ENCODE measurements around the gene EIF4E3. TPM values are rescaled to one million over a fixed set of nuclear protein-coding genes. Genes with fewer than 3 reads are reported as not detected.

EIF4E3 gene
- total and polyA plus RNA-seq, 5 donors from 2014 or later = 27.8 to 101 (median 80.6) TPM

GRCh38 chr3:71754610-71755253 is 29.5 kb upstream of the EIF4E3 start:
- Mint-ChIP-seq H3K27ac (no peak overlapping the region), H3K27me3 (peaks cover 62% of the 10 kb centered on the region)

GRCh38 chr3:71753701-71754609 is 28.8 kb upstream of the EIF4E3 start, which contains the start of gene GPR27:
Gene GPR27 (plus strand): TSS chr3:71753855. CDS start chr3:71754050, 195 bp downstream.
- Histone ChIP-seq H3K9me3 (ENCODE audit: control insufficient read depth in 2 of 2, low read length in 2 of 2) (no peaks in the 10 kb centered on the region), H3K27me3 (ENCODE audit: control insufficient read depth, insufficient read depth, low read length) (peaks cover 31% of the 10 kb centered on the region), H3K4me3 (ENCODE audit: low read depth, low read length) (no peak within 1 kb of the TSS), H3K4me1 (ENCODE audit: control insufficient read depth, insufficient read depth, low read length, poor library complexity, severe bottlenecking) (peaks cover 6% of the 10 kb centered on the region), H3K27ac (ENCODE audit: insufficient read depth, low read length, poor library complexity, severe bottlenecking) (no peak within 1 kb of the TSS), H3K36me3 (ENCODE audit: control insufficient read depth, insufficient read depth, low read length) (no peaks in the 10 kb centered on the region)
- H3K4me3 Mint-ChIP-seq = peak within 1 kb of the TSS; percentile 64 to 86 (median 73)
- H3K36me3 Mint-ChIP-seq = no peaks in the 10 kb centered on the region
- ATAC-seq (ENCODE audit: low read depth in 2 of 2) (peak; percentile 22 to 61), DNase-seq (peak in 2 of 3 donors; percentile 14 to 21)
- H3K27me3 Mint-ChIP-seq = peaks cover 60% of the 10 kb centered on the region
- peaks cover 0 to 2% (median 0%) of the 10 kb centered on the region in 7 donors for H3K9me3 Mint-ChIP-seq
- H3K27ac Mint-ChIP-seq = no peak within 1 kb of the TSS
- peaks cover 0 to 18% (median 6%) of the 10 kb centered on the region in 4 donors for H3K4me1 Mint-ChIP-seq

More at GRCh38 chr3:71754610-71755253, 29.5 kb upstream of the EIF4E3 start:
- peaks cover 0 to 18% (median 6%) of the 10 kb centered on the region in 4 donors for H3K4me1 Mint-ChIP-seq
- no peaks in the 10 kb centered on the region for H3K9me3 ChIP-seq (ENCODE audit: control insufficient read depth in 2 of 2, low read length in 2 of 2)
- no peak overlapping the region for H3K27ac ChIP-seq (ENCODE audit: insufficient read depth, low read length, poor library complexity, severe bottlenecking)
- ATAC-seq (ENCODE audit: low read depth in 2 of 2) (peak in 1 of 2 donors; percentile 8), DNase-seq (no peak)
- H3K9me3 Mint-ChIP-seq = peaks cover 0 to 2% (median 0%) of the 10 kb centered on the region in 7 donors
- H3K4me3 ChIP-seq (ENCODE audit: low read depth, low read length) = no peak overlapping the region
- no peaks in the 10 kb centered on the region for H3K36me3 Mint-ChIP-seq
- H3K4me1 ChIP-seq (ENCODE audit: control insufficient read depth, insufficient read depth, low read length, poor library complexity, severe bottlenecking) = peaks cover 6% of the 10 kb centered on the region
- H3K27me3 ChIP-seq (ENCODE audit: control insufficient read depth, insufficient read depth, low read length) = peaks cover 31% of the 10 kb centered on the region
- no peaks in the 10 kb centered on the region for H3K36me3 ChIP-seq (ENCODE audit: control insufficient read depth, insufficient read depth, low read length)
- peak overlapping the region; percentile 65 to 82 (median 66) for H3K4me3 Mint-ChIP-seq

GRCh38 chr3:71752831-71753700 is 27.9 kb upstream of the EIF4E3 start:
- H3K4me3 ChIP-seq (ENCODE audit: low read depth, low read length) = no peak overlapping the region
- Mint-ChIP-seq H3K27me3 (peaks cover 60% of the 10 kb centered on the region), H3K4me3 (peak overlapping the region; percentile 64 to 86 (median 73)), H3K36me3 (no peaks in the 10 kb centered on the region), H3K27ac (no peak overlapping the region), H3K9me3 (peaks cover 0 to 6% (median 0%) of the 10 kb centered on the region in 7 donors), H3K4me1 (peaks cover 0 to 22% (median 6%) of the 10 kb centered on the region in 4 donors)
- peaks cover 6% of the 10 kb centered on the region for H3K4me1 ChIP-seq (ENCODE audit: control insufficient read depth, insufficient read depth, low read length, poor library complexity, severe bottlenecking)
- no peaks in the 10 kb centered on the region for H3K9me3 ChIP-seq (ENCODE audit: control insufficient read depth in 2 of 2, low read length in 2 of 2)
- H3K36me3 ChIP-seq (ENCODE audit: control insufficient read depth, insufficient read depth, low read length) = no peaks in the 10 kb centered on the region
- no peak for ATAC-seq (ENCODE audit: low read depth in 2 of 2)
- no peak for DNase-seq
- no peak overlapping the region for H3K27ac ChIP-seq (ENCODE audit: insufficient read depth, low read length, poor library complexity, severe bottlenecking)
- peaks cover 31% of the 10 kb centered on the region for H3K27me3 ChIP-seq (ENCODE audit: control insufficient read depth, insufficient read depth, low read length)

- Histone ChIP-seq H3K36me3 (ENCODE audit: control insufficient read depth, insufficient read depth, low read length) (no peaks in the 10 kb centered on the region), H3K4me1 (ENCODE audit: control insufficient read depth, insufficient read depth, low read length, poor library complexity, severe bottlenecking) (peaks cover 6% of the 10 kb centered on the region), H3K27ac (ENCODE audit: insufficient read depth, low read length, poor library complexity, severe bottlenecking) (no peak overlapping the region), H3K4me3 (ENCODE audit: low read depth, low read length) (no peak overlapping the region), H3K27me3 (ENCODE audit: control insufficient read depth, insufficient read depth, low read length) (peaks cover 31% of the 10 kb centered on the region), H3K9me3 (ENCODE audit: control insufficient read depth in 2 of 2, low read length in 2 of 2) (no peaks in the 10 kb centered on the region)
- ATAC-seq (ENCODE audit: low read depth in 2 of 2) (no peak), DNase-seq (no peak)
- H3K27me3 Mint-ChIP-seq = peaks cover 54% of the 10 kb centered on the region
- peak overlapping the region in 1 of 4 donors; percentile 6 for H3K4me3 Mint-ChIP-seq
- no peak overlapping the region for H3K27ac Mint-ChIP-seq
- no peaks in the 10 kb centered on the region for H3K36me3 Mint-ChIP-seq
- peaks cover 0 to 6% (median 0%) of the 10 kb centered on the region in 7 donors for H3K9me3 Mint-ChIP-seq
- H3K4me1 Mint-ChIP-seq = peaks cover 0 to 23% (median 6%) of the 10 kb centered on the region in 4 donors
These were observed 26.4 kb upstream of the EIF4E3 start for GRCh38 chr3:71751602-71752001.

GRCh38 chr3:71744738-71745137 is 19.5 kb upstream of the EIF4E3 start:
- Mint-ChIP-seq H3K27me3 (peaks cover 41% of the 10 kb centered on the region), H3K4me3 (no peak overlapping the region), H3K4me1 (peaks cover 0 to 5% (median 0%) of the 10 kb centered on the region in 4 donors), H3K27ac (no peak overlapping the region), H3K9me3 (peaks cover 6 to 38% (median 25%) of the 10 kb centered on the region in 7 donors), H3K36me3 (no peaks in the 10 kb centered on the region)
- Histone ChIP-seq H3K36me3 (ENCODE audit: control insufficient read depth, insufficient read depth, low read length) (no peaks in the 10 kb centered on the region), H3K4me1 (ENCODE audit: control insufficient read depth, insufficient read depth, low read length, poor library complexity, severe bottlenecking) (no peaks in the 10 kb centered on the region), H3K27ac (ENCODE audit: insufficient read depth, low read length, poor library complexity, severe bottlenecking) (no peak overlapping the region), H3K4me3 (ENCODE audit: low read depth, low read length) (no peak overlapping the region), H3K27me3 (ENCODE audit: control insufficient read depth, insufficient read depth, low read length) (peaks cover 3% of the 10 kb centered on the region), H3K9me3 (ENCODE audit: control insufficient read depth in 2 of 2, low read length in 2 of 2) (peaks cover 31 to 34% of the 10 kb centered on the region in 2 experiments)
- DNase-seq (no peak), ATAC-seq (ENCODE audit: low read depth in 2 of 2) (no peak)

GRCh38 chr3:71742621-71743020 is 17.4 kb upstream of the EIF4E3 start:
- Mint-ChIP-seq H3K9me3 (peaks cover 9 to 41% (median 28%) of the 10 kb centered on the region in 7 donors), H3K4me3 (no peak overlapping the region), H3K27ac (no peak overlapping the region), H3K27me3 (peaks cover 48% of the 10 kb centered on the region), H3K36me3 (no peaks in the 10 kb centered on the region), H3K4me1 (no peaks in the 10 kb centered on the region)
- DNase-seq = no peak
- Histone ChIP-seq H3K27ac (ENCODE audit: insufficient read depth, low read length, poor library complexity, severe bottlenecking) (no peak overlapping the region), H3K4me1 (ENCODE audit: control insufficient read depth, insufficient read depth, low read length, poor library complexity, severe bottlenecking) (no peaks in the 10 kb centered on the region), H3K27me3 (ENCODE audit: control insufficient read depth, insufficient read depth, low read length) (peaks cover 11% of the 10 kb centered on the region), H3K4me3 (ENCODE audit: low read depth, low read length) (no peak overlapping the region), H3K9me3 (ENCODE audit: control insufficient read depth in 2 of 2, low read length in 2 of 2) (peaks cover 32 to 38% of the 10 kb centered on the region in 2 experiments), H3K36me3 (ENCODE audit: control insufficient read depth, insufficient read depth, low read length) (no peaks in the 10 kb centered on the region)
- no peak for ATAC-seq (ENCODE audit: low read depth in 2 of 2)

GRCh38 chr3:71734881-71735280 is 9.7 kb upstream of the EIF4E3 start:
- Mint-ChIP-seq H3K27ac (no peak overlapping the region), H3K4me3 (no peak overlapping the region), H3K9me3 (peaks cover 0 to 14% (median 6%) of the 10 kb centered on the region in 7 donors), H3K36me3 (peaks cover 5% of the 10 kb centered on the region), H3K27me3 (peaks cover 24% of the 10 kb centered on the region), H3K4me1 (peaks cover 0 to 14% (median 7%) of the 10 kb centered on the region in 4 donors)
- no peak overlapping the region for H3K4me3 ChIP-seq (ENCODE audit: low read depth, low read length)
- peaks cover 4 to 5% of the 10 kb centered on the region in 2 experiments for H3K9me3 ChIP-seq (ENCODE audit: control insufficient read depth in 2 of 2, low read length in 2 of 2)
- DNase-seq = no peak
- no peaks in the 10 kb centered on the region for H3K36me3 ChIP-seq (ENCODE audit: control insufficient read depth, insufficient read depth, low read length)
- no peak for ATAC-seq (ENCODE audit: low read depth in 2 of 2)
- H3K27ac ChIP-seq (ENCODE audit: insufficient read depth, low read length, poor library complexity, severe bottlenecking) = no peak overlapping the region
- peaks cover 14% of the 10 kb centered on the region for H3K27me3 ChIP-seq (ENCODE audit: control insufficient read depth, insufficient read depth, low read length)
- peaks cover 5% of the 10 kb centered on the region for H3K4me1 ChIP-seq (ENCODE audit: control insufficient read depth, insufficient read depth, low read length, poor library complexity, severe bottlenecking)

Data from CD4-positive, CD25-positive, alpha-beta regulatory T cell (primary cell).